Measurements from ENCODE around the gene KRT5. TPM values are rescaled to one million over a fixed set of nuclear protein-coding genes. Genes with fewer than 3 reads are reported as not detected.

Gene KRT5
- total and polyA plus RNA-seq, 10 of the 15 experiments (the other 5 are each of a cell fraction or from before 2014, with no cell fraction given): 1.6 TPM; not detected in 9

DNA sequence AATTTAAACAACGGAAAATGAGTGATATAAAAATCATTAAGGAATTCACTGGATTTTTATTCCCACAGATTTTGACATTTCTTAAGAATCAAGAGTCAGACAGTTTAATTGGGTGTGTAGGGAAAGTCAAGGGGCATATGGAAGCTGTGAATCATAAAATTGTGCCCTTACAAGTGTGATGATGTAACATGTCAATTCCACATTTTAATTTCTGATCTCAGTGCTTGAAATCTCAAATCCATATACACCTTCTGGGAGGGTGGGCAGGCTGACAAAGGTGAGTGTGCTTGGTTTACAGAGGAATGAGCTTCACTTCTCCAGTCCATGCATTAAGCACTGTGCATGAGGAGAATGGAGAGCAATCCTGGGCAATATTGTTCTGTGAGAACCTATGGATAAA lies 26.1 kb downstream of the KRT5 start:
- ChIA-PET CTCF (interaction anchor here (0.6 to 1.1 kb wide), 3 partner anchors 15 to 299 kb away, joined by 3 read pairs; no protein-coding TSS in a partner anchor), POLR2A (interaction anchor here (0.6 kb wide), 1 partner anchor 9 kb away, joined by 3 read pairs; no protein-coding TSS in a partner anchor), RAD21 (ENCODE audit: unreplicated experiment) (no interaction called here)
- TF ChIP-seq MEF2B (IDR thresholded peaks at IDR 0.05; ENCODE audit: partially characterized antibody, poor library complexity, severe bottlenecking) (no peak), MTA2 (IDR thresholded peaks at IDR 0.05; ENCODE audit: low read depth) (no peak), SIX5 (IDR thresholded peaks at IDR 0.05; ENCODE audit: low read depth, low read length, severe bottlenecking) (no peak), MYB (IDR thresholded peaks at IDR 0.05; ENCODE audit: borderline replicate concordance, low read depth, low read length) (no peak), HCFC1 (IDR thresholded peaks at IDR 0.05; ENCODE audit: low read length) (no peak), TCF7 (IDR thresholded peaks at IDR 0.05; ENCODE audit: borderline replicate concordance) (no peak), PAX5 (IDR thresholded peaks at IDR 0.05; ENCODE audit: borderline replicate concordance, low read depth, low read length) (no peak), IKZF2 (IDR thresholded peaks at IDR 0.05) (no peak), BACH1 (IDR thresholded peaks at IDR 0.05; ENCODE audit: borderline replicate concordance) (no peak)
- TF ChIP-seq, protein P1, sequence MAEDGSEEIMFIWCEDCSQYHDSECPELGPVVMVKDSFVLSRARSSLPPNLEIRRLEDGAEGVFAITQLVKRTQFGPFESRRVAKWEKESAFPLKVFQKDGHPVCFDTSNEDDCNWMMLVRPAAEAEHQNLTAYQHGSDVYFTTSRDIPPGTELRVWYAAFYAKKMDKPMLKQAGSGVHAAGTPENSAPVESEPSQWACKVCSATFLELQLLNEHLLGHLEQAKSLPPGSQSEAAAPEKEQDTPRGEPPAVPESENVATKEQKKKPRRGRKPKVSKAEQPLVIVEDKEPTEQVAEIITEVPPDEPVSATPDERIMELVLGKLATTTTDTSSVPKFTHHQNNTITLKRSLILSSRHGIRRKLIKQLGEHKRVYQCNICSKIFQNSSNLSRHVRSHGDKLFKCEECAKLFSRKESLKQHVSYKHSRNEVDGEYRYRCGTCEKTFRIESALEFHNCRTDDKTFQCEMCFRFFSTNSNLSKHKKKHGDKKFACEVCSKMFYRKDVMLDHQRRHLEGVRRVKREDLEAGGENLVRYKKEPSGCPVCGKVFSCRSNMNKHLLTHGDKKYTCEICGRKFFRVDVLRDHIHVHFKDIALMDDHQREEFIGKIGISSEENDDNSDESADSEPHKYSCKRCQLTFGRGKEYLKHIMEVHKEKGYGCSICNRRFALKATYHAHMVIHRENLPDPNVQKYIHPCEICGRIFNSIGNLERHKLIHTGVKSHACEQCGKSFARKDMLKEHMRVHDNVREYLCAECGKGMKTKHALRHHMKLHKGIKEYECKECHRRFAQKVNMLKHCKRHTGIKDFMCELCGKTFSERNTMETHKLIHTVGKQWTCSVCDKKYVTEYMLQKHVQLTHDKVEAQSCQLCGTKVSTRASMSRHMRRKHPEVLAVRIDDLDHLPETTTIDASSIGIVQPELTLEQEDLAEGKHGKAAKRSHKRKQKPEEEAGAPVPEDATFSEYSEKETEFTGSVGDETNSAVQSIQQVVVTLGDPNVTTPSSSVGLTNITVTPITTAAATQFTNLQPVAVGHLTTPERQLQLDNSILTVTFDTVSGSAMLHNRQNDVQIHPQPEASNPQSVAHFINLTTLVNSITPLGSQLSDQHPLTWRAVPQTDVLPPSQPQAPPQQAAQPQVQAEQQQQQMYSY (CRISPR knock-in tag; IDR thresholded peaks at IDR 0.05): no peak
- TF ChIP-seq, protein P2, sequence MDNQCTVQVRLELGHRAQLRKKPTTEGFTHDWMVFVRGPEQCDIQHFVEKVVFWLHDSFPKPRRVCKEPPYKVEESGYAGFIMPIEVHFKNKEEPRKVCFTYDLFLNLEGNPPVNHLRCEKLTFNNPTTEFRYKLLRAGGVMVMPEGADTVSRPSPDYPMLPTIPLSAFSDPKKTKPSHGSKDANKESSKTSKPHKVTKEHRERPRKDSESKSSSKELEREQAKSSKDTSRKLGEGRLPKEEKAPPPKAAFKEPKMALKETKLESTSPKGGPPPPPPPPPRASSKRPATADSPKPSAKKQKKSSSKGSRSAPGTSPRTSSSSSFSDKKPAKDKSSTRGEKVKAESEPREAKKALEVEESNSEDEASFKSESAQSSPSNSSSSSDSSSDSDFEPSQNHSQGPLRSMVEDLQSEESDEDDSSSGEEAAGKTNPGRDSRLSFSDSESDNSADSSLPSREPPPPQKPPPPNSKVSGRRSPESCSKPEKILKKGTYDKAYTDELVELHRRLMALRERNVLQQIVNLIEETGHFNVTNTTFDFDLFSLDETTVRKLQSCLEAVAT (IDR thresholded peaks at IDR 0.05): no peak
- TF ChIP-seq, protein P3, sequence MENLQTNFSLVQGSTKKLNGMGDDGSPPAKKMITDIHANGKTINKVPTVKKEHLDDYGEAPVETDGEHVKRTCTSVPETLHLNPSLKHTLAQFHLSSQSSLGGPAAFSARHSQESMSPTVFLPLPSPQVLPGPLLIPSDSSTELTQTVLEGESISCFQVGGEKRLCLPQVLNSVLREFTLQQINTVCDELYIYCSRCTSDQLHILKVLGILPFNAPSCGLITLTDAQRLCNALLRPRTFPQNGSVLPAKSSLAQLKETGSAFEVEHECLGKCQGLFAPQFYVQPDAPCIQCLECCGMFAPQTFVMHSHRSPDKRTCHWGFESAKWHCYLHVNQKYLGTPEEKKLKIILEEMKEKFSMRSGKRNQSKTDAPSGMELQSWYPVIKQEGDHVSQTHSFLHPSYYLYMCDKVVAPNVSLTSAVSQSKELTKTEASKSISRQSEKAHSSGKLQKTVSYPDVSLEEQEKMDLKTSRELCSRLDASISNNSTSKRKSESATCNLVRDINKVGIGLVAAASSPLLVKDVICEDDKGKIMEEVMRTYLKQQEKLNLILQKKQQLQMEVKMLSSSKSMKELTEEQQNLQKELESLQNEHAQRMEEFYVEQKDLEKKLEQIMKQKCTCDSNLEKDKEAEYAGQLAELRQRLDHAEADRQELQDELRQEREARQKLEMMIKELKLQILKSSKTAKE (IDR thresholded peaks at IDR 0.05; ENCODE audit: low read depth, poor library complexity, severe bottlenecking): no peak
- TF ChIP-seq, protein P4, sequence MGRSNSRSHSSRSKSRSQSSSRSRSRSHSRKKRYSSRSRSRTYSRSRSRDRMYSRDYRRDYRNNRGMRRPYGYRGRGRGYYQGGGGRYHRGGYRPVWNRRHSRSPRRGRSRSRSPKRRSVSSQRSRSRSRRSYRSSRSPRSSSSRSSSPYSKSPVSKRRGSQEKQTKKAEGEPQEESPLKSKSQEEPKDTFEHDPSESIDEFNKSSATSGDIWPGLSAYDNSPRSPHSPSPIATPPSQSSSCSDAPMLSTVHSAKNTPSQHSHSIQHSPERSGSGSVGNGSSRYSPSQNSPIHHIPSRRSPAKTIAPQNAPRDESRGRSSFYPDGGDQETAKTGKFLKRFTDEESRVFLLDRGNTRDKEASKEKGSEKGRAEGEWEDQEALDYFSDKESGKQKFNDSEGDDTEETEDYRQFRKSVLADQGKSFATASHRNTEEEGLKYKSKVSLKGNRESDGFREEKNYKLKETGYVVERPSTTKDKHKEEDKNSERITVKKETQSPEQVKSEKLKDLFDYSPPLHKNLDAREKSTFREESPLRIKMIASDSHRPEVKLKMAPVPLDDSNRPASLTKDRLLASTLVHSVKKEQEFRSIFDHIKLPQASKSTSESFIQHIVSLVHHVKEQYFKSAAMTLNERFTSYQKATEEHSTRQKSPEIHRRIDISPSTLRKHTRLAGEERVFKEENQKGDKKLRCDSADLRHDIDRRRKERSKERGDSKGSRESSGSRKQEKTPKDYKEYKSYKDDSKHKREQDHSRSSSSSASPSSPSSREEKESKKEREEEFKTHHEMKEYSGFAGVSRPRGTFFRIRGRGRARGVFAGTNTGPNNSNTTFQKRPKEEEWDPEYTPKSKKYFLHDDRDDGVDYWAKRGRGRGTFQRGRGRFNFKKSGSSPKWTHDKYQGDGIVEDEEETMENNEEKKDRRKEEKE (IDR thresholded peaks at IDR 0.05): no peak

More for the DNA sequence above, 26.1 kb downstream of the KRT5 start:
- Histone ChIP-seq H3K4me2 (ENCODE audit: control insufficient read depth, insufficient read depth) (no peak overlapping the region), H3K4me3 (no peak overlapping the region), H3K9ac (ENCODE audit: control insufficient read depth, insufficient read depth, low read length) (no peak overlapping the region), H3K27ac (ENCODE audit: control insufficient read depth, insufficient read depth) (no peak overlapping the region), H3K9me3 (replicated peaks; ENCODE audit: control insufficient read depth, insufficient read depth, low read length) (no peaks in the 10 kb centered on the region), H3K27me3 (replicated peaks in 1 of 2; ENCODE audit: control insufficient read depth in 2 of 2, insufficient read depth in 2 of 2, low read length in 1 of 2) (peaks cover 0 to 6% of the 10 kb centered on the region in 2 experiments; a peak in 2 of 4 replicates), H4K20me1 (ENCODE audit: control insufficient read depth, insufficient read depth) (no peaks in the 10 kb centered on the region), H3K4me1 (ENCODE audit: control insufficient read depth, insufficient read depth, low read length) (no peaks in the 10 kb centered on the region), H2AFZ (ENCODE audit: control insufficient read depth, low read depth, low read length) (no peak overlapping the region), H3K79me2 (ENCODE audit: control insufficient read depth, insufficient read depth, low read length) (no peaks in the 10 kb centered on the region), H3K36me3 (ENCODE audit: control insufficient read depth in 2 of 2, insufficient read depth in 2 of 2, low read length in 1 of 2) (no peaks in the 10 kb centered on the region)
- in situ Hi-C loops (cut with MboI): no loop called here
- SMC1A ChIA-PET (ENCODE audit: uncharacterized antibody, unreplicated experiment): interaction anchor here (1.0 to 1.5 kb wide), 2 partner anchors 9 to 12 kb away, joined by 3 to 5 read pairs; no protein-coding TSS in a partner anchor
- no TSS peak for BruUV-seq (replicated peaks)
- 0% methylated on average over 1 of the region's 1 CpG for WGBS (ENCODE audit: insufficient coverage, insufficient replicate concordance, low lambda C conversion rate, missing lambda C conversion rate)
- DNase-seq (ENCODE audit: low read depth, low spot score) (no peak), ATAC-seq (no peak), FAIRE-seq (no peak)
- intact Hi-C loops (cut with micrococcal nuclease; ENCODE audit: unreplicated experiment): no loop called here

Measured in GM12878 (cell line).